HG03571 (cell line): ENCODE measurements around the gene WDR33.

Experiments used
- ATAC-seq: cut with Tn5 transposase; IDR thresholded peaks from one replicate; pipeline ENCODE4 v1.9.1; 2021; ENCODE audit not compliant: unreplicated experiment

Gene WDR33

DNA sequence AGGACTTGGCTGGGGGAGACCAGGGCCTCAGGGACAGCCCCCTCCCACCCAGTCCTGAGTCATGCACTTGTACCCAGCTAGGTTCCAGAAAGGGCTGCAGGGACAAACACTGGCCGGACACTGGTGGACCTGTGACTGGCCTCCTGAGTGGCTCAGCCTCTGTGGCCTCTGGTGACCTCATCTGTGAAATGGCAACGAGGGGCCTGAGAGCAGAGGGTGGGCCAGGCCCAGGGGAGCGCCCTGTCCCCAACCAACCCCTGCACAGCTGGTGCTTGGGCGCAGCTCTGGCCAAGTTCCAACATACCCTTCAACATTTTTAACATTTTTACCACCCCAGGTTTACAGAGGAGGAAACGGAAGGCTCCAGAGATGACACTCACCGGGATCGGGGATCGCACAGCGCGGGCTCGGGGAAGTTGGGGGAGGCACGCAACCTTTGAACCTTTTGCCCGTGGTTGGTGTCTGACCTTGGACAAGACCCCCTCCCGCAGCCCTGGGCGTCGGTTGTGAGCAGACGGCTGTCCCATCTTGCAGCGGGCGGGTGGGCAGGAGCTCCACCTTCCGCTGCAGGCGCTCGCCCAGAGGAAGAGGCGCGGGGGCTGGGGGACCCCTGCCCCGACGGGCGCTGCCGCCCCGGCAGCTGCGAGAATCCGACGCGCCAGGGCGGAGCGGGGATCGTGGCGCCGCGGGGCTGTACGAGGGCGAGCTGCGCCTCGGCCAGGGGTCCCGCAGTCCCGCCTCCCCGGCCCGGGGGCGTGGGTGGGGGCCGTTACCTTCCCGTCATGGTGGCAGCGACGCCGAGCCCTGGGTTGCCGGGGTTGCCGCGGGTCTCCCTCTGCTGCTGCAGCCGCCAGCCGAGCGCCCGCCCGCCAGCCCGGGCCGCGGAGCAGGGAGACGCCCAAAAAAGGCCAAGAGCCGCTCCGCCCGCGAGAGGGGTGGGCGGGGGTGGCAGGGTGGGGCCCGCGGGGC lies 136.4 kb downstream of the WDR33 start:
- no peak for ATAC-seq

DNA sequence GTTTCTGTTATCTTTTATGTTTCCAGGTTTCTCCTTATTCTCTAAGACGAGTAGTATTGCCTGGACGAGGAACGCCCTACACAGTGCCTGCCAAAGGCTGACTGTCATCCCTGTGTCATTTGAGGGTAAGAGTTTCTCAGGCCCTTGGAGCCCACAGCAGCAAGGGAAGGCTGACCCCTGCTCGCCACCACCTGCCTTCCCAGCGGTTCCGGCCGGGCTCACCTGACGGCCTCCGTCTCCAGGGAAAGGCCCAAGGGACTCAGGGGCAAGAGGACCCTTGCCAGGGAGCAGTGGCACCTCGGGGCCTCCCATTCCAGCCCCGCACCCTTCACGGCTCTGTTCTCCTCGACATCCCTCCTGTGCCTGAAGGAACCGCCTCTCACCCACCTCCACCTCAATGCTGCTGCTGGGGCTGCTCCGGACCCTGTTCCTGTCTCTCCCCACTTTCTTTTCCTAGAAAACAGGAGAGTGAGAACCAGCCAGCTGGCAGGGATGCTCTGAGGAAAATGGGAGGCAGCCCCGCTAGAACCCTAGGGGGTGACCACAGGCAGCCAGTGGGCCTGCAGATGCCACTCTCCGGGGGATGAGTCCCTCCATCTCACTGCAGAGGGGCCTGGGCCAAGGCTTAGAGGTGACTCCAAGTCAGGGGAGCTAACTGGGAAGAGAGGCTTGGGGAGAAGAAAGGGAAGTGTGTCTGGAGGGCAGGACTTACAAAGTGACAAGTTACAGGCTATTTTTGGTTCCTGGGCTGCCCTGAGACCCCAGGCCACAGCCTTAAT lies 137.5 kb downstream of the WDR33 start:
- no peak for ATAC-seq

DNA sequence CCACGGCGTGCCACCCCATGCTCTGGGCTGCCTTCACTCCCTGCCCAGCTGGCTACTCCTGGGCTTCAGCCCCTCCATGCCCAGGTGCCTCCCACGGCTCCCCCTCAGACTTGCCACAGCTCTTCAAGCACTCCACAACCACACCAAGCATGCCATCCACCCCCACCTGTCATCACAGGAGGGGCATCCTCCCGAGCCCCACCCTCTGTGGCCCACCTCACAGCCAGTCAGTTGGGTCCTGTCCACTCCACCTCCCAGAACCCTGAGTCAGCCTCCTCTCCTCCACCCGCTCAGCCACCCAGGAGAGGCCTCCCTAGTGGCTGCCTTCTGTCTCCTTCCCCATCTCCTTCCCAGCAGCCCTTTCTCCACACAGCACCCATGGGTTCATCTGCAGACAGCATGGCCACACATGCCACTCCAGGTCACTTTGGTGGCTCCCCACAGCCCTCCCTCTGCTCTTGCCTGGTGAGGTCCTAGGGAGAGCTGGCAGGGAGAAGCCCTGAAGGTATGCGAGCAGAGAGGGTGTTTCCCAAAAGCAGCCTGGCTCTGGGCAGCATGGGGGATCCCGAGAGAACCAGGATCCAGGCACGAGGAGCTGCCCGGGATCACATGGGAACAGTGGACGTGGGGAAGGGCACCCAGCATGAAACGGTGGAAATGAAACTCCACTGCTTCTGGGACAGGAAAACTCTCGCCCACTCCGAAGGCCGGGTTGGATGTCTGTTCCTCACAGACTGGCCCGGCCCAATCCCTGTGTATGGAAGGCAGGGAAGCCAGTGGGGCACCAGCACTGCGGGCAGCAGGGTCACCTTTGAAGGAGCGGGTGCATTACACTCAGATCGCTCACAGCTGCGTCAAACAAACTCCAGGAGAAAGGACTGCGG lies 138.4 kb downstream of the WDR33 start:
- no peak for ATAC-seq

DNA sequence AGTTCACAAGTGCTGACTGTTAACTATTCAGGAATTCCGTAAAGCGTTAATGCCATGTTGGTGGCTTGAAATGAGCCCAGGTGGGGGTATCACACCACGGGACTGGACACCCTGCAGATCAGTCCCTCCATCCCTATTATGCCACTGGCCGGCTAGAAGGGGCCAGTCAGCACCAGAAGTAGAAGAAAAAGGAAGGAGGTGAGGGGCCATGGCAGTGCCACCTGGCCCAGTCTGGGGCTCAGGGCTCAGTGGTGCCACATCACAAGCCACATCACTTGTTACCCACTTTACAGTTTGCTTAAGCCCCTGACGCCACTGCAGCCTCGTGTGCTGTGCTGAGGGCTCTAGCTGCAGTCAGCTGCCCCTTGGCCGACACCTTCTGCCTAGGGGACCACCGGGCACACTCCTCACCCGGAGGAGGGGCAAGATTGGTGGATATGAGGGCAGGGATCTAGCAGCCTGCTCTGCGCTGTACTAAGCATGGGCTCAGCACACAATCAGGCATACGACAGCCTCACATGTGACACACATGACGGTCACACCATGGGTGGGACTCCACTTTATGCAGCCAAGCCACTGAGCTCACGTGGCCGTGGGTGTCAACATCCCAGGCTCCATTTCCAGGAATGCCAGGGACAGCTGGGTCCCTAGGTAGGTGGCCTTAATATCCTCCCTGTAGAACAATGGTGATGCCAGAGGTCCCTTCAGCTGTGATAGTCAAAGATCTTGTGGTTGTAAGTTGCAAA lies 139.2 kb downstream of the WDR33 start:
- no peak for ATAC-seq

DNA sequence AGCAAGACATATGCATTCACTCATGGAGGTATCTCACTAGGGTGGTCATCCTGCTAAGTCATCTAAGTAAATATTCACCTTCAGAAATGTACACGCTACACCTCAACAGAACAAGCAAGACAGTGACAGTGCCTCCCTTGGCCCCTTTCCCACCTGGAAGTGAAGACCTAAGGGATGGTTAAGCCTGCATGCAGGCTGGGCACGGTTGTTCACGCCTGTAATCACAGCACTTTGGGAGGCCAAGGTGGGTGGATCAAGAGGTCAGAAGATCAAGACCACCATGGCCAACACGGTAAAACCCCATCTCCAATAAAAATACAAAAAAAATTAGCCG lies 140.0 kb downstream of the WDR33 start:
- ATAC-seq, result no peak

DNA sequence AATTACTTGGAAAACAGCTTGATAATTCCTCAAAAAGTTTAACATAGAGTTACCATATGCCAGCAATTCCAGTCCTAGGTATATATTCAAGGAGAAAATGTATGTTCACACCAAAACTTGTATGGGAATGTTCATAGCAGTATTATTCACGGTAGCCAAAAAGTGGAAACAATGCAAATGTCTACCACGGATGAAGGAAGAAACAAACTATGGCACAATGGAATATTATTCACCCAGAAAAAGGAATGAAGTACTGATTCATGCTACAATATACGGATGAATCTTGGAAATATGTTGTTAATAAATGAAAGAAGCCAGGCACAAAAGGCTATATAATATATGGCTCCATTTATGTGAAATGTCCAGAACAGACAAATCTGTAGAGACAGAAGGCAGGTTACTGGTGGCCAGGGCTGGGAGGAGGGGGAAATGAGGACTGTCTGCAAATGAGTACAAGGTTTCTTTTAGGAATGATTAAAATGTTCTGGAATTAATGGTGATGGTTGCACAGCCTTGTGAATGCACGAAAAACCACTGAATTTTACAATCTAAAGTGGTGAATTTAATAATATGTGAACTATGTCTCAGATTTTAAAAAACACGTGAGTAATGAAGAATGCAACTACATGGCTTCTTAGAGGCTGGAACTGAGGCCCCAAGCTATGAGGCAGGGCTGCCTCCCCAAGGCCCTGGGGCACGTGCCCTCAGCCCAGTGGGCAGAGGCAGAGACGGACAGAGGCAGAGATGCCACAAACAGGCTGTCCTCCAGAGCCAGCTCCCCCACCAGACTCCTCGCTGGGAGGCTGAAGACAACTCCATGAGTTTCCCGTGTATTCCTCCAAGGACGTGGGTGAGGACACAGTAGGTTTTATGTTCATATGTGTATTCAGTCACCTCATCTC lies 140.7 kb downstream of the WDR33 start:
- no peak for ATAC-seq

DNA sequence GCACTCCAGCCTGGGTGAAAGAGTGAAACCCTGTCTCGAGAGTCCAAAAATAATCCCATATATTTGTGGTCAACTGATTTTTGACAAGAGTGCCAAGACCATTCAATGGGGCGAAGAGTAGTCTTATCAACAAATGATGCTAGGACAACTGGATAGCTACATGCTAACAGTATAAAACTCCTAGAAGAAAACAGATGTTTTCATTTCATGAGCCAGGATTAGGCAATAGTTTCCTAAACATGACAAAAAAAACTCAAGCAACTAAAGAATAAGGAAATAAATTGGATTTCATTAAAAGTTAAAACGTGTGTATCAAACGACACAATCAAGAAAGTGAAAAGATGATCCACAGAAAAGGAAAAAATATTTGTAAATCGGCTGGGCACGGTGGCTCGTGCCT lies 141.9 kb downstream of the WDR33 start:
- no peak for ATAC-seq

DNA sequence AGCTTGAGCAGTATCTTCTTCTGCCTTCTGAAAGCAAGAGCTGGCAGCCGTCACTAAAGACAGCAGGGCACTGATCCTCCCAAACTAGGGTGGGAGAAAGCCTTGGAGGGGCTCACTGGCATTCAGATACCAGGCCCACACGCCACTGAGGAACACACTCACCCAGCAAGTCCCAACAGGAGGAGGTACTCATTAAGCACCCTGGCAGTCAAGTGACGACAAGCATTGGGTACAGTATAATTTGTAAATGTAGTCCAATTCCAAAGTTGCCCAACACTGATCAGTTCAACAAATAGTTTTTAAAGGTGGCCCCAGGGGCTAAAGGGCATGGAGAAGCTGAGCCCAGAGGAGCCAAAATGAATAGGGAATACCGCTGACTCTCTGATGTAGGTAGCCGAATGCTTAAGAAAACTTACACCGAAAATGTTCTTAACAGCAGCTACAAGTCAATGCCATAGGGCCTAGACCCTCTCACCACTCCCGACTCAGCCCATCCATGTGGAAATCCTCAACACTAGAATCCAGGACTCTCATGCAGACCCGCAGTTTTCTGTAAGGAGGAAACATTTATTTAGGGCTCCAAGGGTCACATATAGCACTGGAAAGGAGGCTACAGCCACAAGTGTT lies 145.6 kb downstream of the WDR33 start:
- ATAC-seq, result no peak

DNA sequence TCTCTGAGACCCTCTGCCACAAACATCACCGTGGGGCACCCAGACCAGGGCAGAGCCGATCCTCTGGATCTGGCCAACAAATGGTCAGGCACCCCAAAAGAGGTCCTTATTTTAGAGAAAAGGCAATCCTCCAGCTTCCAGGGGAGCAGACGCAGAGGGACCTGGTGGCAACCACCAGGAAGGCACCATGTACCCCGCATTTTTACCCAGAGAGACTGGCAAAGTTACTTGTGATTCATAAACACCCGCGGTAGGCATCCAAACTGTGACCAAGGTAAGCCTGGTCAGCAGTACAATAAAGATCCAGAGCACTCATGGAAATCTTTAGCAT lies 146.1 kb downstream of the WDR33 start:
- ATAC-seq, result no peak

DNA sequence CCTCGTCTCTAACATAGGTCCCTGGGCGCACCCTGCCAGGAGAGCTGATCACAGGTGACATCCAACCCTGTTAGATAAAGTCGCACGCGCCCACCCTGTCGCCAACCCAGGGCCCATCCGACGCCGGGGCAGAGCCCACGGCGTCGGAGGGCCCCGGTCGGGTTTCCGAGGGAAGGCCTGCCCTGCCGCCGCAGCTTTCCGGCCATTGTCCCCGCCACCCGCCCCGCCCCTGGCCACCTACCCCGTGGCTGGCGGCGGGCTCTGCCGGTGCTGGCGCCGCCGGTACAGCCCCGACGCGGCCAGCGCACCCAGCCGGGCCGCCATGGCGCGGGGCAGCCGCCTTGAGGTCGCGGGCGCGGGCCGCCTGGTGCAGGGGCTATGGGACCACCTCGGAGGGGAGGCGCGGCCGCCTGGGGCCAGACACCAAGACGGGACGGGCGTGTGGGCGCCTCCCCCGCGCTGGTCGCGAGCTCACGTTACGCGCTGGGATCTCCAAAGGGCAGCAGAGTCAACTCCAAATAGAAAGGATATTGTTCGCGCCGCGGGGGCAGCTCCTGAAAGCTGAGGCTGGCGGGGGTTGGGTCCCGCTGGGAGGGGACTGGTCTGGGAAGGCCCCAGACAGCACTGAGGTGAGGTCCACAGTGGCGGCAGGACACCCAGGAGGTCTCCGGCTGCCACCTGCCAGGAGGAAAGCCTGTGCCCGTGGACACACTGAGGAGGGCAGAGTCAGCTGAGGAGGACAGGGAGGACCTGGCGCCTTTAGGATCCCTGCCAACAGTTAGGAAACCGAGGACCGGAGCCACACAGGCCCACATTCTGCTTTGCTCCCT lies 146.7 kb downstream of the WDR33 start:
- ATAC-seq, result no peak

DNA sequence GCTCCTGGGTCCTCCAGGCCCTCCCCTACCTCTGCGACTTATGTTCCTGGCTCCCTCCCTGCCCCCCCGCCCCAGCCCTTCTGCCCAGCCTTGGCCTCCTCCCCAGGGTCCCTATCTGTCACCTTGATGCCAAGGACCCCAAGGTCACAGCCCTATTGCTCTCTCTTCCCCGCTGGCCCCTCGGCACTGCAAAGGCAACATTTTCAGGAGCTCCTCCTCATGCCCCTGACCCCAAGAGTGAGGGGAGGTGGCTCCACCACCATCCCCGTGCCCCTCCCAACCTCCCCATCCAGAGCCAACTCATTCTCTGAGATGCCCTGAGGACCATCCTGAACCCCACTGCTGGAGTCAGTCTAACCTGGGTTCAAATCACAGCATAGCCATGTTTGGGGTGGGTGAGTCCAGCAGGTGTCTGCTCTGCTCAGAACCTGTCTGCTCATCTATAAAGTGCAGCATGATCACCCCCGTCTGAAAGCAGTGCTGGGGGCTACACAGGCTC lies 147.4 kb downstream of the WDR33 start:
- ATAC-seq, result no peak

DNA sequence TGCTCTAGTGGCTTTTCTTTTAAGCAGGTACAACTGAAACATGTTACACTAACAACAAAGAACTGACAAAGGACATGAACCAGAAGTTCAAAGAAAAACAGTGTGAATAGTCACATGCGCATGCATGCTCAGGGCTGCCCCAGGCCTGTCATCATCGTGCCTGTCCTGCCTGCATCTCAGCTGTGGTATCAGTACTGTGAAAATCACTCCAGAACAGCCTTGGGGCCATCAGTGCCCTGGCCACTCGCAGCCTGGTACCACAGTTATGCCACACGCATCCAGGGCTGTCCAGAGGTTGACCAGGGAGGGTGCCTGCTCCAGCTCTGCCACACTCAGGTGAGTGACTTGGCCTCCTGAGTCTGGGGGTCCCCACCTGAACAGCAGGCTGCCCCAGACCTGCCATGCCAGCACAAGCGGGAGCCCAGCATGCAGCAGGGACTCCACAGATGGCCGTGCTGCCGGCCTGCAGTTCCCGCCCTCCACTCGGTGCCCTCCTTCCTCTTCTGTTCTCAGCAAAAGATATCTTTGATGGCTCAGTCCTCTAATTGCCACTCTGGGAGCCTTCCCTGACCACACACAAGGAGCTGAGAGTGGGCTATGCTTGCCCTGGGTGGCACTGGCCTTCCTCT lies 147.9 kb downstream of the WDR33 start:
- ATAC-seq, result no peak

DNA sequence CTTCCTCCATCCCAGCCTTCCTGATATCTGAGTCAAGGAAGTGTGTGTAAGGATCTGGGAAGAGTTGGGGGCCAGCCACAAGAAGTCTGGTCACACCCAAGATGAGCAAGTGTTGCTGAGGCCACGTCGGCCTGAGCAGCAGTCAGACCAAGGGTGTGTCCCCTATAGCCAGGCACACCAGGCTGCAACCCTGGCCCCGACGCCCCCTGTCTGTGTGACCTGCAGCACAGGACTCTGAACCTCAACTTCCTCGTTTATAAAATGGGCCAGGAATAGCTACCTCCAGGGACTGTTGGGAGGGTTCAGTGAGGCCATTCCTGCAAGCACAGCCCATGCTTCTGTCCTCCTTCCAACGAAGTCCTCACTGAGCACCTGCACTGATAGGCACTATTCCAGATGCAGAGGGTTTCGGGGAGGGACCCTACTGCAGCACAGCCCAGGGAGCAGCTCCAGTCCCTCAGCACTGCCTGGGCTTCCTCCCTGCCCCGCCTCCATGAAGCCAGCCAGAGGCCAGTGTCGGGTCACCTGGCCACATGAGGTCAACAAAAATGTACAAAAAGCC lies 148.9 kb downstream of the WDR33 start:
- ATAC-seq, result no peak

DNA sequence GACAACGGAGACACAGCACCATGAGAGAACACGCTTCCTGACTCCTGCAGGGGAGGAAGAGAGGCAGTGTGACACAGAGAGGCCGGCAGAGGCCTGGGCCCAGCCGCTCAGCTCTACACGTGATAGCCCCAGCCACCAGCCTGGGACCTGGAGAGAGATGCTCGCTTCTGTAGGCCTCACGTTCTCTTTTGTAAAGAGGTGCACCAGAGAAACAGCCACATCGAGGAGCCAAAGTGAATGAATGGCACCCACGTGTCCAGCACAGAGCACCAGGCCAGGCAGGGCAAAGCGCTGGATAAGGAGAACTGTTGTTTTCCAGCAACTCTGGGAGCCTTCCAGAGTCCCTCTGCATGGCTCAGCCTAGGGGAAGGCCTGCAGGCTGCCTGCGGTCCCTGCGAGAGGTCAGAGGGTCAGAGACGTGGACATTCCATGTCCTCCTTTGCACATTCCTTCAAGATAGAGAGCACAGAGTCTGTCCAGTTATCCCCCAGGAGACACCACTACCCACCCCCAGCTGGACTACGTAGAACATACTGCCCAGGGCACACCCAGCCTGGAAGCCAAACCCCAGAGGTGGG lies 149.8 kb downstream of the WDR33 start:
- no peak for ATAC-seq

DNA sequence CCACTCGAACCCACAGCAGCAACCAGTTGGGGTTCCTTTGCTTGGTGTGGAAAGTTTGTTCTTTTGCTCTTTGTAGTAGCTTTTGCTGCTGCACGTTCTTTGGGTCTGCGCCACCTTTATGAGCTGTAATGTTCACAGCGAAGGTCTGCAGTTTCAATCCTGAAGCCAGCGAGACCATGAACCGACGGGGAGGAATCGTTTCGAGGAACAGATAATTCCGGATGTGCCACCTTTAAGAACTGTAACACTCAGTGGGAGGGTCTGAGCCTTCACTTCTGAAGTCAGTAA lies 150.7 kb downstream of the WDR33 start:
- ATAC-seq, result no peak

DNA sequence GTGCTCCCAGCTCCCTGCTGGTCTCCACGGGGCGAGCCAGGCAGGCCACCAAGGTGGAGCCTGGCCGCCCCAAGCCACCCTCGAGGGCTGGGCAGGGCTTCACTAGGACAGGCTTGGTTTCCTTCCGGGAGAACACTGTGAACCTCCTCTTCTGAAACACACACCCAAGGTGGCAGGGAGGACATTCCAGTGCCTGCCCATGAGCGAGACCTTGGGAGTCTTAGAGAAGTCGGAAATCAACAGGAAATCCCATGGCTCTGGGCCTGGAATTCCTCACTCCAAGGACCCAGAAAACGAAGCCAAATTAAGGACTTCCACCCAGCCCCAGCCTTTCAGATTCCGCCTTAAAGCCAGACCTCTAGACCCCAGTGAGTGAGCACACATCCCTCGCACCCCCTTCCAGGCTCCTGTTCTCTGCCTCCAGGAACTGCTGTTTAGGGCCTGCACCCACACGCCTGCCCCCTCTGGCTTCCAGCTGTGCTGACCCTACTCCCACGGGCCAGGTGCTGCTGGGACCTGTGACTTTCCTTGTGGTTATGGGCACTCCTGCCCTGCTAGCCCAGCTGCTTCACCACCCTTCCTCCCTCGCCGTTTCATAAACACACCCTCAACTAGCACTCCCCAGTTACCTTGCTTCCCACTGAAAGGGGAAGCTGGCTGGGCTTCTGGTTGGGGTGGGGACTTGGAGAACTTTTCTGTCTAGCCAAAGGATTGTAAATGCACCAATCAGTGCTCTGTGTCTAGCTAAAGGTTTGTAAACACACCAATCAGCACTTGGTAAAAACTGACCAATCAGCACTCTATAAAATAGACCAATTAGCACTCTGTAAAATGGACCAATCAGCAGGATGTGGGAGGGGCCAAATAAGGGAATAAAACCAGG lies 151.3 kb downstream of the WDR33 start:
- no peak for ATAC-seq
